Loucy (cell line): ENCODE results near the gene KRTAP10-10.

ENCODE experiments used
- EZH2phosphoT487 ChIP-seq: fragments of 200-600 bp; IDR thresholded peaks from 2 replicates; pipeline ENCODE4 v1.6.1; 2018; ENCODE audit warnings: antibody characterized with exemption, mild to moderate bottlenecking, moderate library complexity, borderline replicate concordance
- TF ChIP-seq, protein P1 (sequence below): fragments of 200-600 bp; sonication (generic); conservative IDR thresholded peaks from 2 replicates; pipeline ENCODE4 v1.5.1; 2014; ENCODE audit warnings: mild to moderate bottlenecking, antibody characterized with exemption, low read length

DNA sequence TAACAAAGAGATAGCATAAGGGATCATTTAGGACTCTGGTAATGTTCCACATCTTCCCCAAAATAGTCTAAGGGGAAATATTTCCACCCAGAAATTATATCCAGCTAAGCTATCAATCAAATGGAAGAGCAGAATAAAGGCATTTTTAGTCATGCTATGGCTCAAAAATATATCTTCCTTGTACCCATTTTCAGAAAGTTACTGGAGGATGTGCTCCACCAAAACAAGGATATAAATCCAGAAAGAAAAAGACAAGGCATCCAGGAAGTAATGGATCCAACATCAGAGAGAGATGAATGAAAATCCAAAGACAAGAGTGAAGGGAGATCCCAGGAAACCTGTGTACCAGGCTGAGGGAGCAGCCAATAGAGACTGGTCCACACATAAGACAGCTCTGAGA, 28.0 kb upstream of the KRTAP10-10 start:
- TF ChIP-seq, protein P1, sequence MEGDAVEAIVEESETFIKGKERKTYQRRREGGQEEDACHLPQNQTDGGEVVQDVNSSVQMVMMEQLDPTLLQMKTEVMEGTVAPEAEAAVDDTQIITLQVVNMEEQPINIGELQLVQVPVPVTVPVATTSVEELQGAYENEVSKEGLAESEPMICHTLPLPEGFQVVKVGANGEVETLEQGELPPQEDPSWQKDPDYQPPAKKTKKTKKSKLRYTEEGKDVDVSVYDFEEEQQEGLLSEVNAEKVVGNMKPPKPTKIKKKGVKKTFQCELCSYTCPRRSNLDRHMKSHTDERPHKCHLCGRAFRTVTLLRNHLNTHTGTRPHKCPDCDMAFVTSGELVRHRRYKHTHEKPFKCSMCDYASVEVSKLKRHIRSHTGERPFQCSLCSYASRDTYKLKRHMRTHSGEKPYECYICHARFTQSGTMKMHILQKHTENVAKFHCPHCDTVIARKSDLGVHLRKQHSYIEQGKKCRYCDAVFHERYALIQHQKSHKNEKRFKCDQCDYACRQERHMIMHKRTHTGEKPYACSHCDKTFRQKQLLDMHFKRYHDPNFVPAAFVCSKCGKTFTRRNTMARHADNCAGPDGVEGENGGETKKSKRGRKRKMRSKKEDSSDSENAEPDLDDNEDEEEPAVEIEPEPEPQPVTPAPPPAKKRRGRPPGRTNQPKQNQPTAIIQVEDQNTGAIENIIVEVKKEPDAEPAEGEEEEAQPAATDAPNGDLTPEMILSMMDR, result no peak
- TF ChIP-seq EZH2phosphoT487, result no peak
